Testis (tissue), 3 donors: Measurements from ENCODE around the gene ISYNA1. TPM values are rescaled to one million over a fixed set of nuclear protein-coding genes. Genes with fewer than 3 reads are reported as not detected.

ENCODE experiments used
- DNase-seq: peaks from one replicate; pipeline ENCODE4 v3.0.0-alpha.2; 2019
- H3K27ac ChIP-seq, 2 donors: fragments of 200-600 bp; sonication (generic); one replicate each; pipeline ENCODE4 v1.5.1; 2019
- H3K27me3 ChIP-seq: fragments of 200-600 bp; sonication (generic); one replicate; pipeline ENCODE4 v1.5.1; 2019
- H3K36me3 ChIP-seq: fragments of 200-600 bp; sonication (generic); one replicate; pipeline ENCODE4 v1.5.1; 2017; ENCODE audit warnings: low read depth; ENCODE audit errors: missing control alignments
- H3K4me1 ChIP-seq: fragments of 200-600 bp; sonication (generic); one replicate; pipeline ENCODE4 v1.5.1; 2019
- H3K4me3 ChIP-seq, 2 donors: fragments of 200-600 bp; sonication (generic); one replicate each; pipeline ENCODE4 v1.5.1; 2017 to 2019
- H3K9me3 ChIP-seq: fragments of 200-600 bp; sonication (generic); one replicate; pipeline ENCODE4 v1.5.1; 2017
- CTCF ChIP-seq, 3 experiments: fragments of 450-650 bp in 2 of 3; fragments of 200-600 bp in 1 of 3; sonication (generic) in 1 of 3; IDR thresholded peaks; one replicate each; pipeline ENCODE4 v1.5.1; 2016 to 2019; ENCODE audit warnings: antibody characterized with exemption in 3 of 3, mild to moderate bottlenecking in 2 of 3, moderate library complexity in 1 of 3
- POLR2A ChIP-seq: fragments of 450-650 bp; IDR thresholded peaks from one replicate; pipeline ENCODE4 v1.6.1; 2017; ENCODE audit warnings: antibody characterized with exemption, mild to moderate bottlenecking, moderate library complexity
- WGBS, 2 donors: methylation state at CpG; one replicate each; pipeline ENCODE4 v1.1.5; 2018; 5-methylcytosine and 5-hydroxymethylcytosine counted together
- intact Hi-C: fragments of 100-400 bp; cut with DNase I; formaldehyde crosslinking; loops from one replicate; pipeline ENCODE4 v1.15.1; 2023; ENCODE audit warnings: low total_unique reads
- polyA plus RNA-seq: library from polyadenylated mRNA; stranded (reverse); fragments of 350-450 nt; fragmentation: Illumina TruSeq; extraction: RNeasy Lipid Tissue Mini Kit (QIAGEN cat#74804); gene quantifications from one replicate; pipeline ENCODE4 v1.2.3, GENCODE V29; 2014; ENCODE audit warnings: low read depth, low replicate concordance; ENCODE audit not compliant: insufficient read depth
- total RNA-seq, 2 donors: library from RNA; depleted of rRNA; stranded (reverse); fragments of >200 nt; gene quantifications; one replicate each; pipeline ENCODE4 v1.2.3, GENCODE V29; 2016

The ISYNA1 gene
- total and polyA plus RNA-seq, 3 donors from 2014 or later: 493 to 1,122 (median 1,000) TPM

- 62 to 77% methylated on average over 18 to 21 of the region's 21 CpGs for WGBS, 2 donors
- DNase-seq: no peak
- Histone ChIP-seq H3K4me3 (no peak overlapping the region), H3K27me3 (no peaks in the 10 kb centered on the region), H3K9me3 (no peaks in the 10 kb centered on the region), H3K27ac (peak overlapping the region; percentile 47 to 82), H3K4me1 (peaks cover 39% of the 10 kb centered on the region), H3K36me3 (no peaks in the 10 kb centered on the region)
- intact Hi-C loops: no loop called here
- TF ChIP-seq CTCF (IDR thresholded peaks at IDR 0.05): no peak
- TF ChIP-seq POLR2A: no peak
Measured at GRCh38 chr19:18434411-18435175, 3.3 kb downstream of the ISYNA1 start.

GRCh38 chr19:18433735-18434398 lies 4.1 kb downstream of the ISYNA1 start:
- WGBS, 2 donors: 16 to 44% methylated on average over 3 to 33 of the region's 60 CpGs
- Histone ChIP-seq H3K27me3 (no peaks in the 10 kb centered on the region), H3K9me3 (no peaks in the 10 kb centered on the region), H3K4me3 (peak overlapping the region; percentile 39 to 47), H3K36me3 (no peaks in the 10 kb centered on the region), H3K27ac (peak overlapping the region; percentile 47 to 82), H3K4me1 (peaks cover 39% of the 10 kb centered on the region)
- no peak for DNase-seq
- intact Hi-C loops: no loop called here
- no peak for TF ChIP-seq CTCF (IDR thresholded peaks at IDR 0.05)
- no peak for TF ChIP-seq POLR2A

GRCh38 chr19:18433015-18433691 lies 4.8 kb downstream of the ISYNA1 start:
- Histone ChIP-seq H3K27me3 (no peaks in the 10 kb centered on the region), H3K9me3 (no peaks in the 10 kb centered on the region), H3K27ac (peak overlapping the region; percentile 68 to 82), H3K4me3 (peak overlapping the region; percentile 39 to 47), H3K4me1 (peaks cover 37% of the 10 kb centered on the region), H3K36me3 (no peaks in the 10 kb centered on the region)
- DNase-seq: no peak
- WGBS, 2 donors: 0 to 16% methylated on average over 3 to 33 of the region's 59 CpGs
- TF ChIP-seq POLR2A (no peak), CTCF (IDR thresholded peaks at IDR 0.05) (no peak)
- intact Hi-C loops: no loop called here

GRCh38 chr19:18432275-18433014 lies 5.5 kb downstream of the ISYNA1 start:
- intact Hi-C loops: no loop called here
- Histone ChIP-seq H3K27me3 (no peaks in the 10 kb centered on the region), H3K36me3 (no peaks in the 10 kb centered on the region), H3K4me3 (no peak overlapping the region), H3K27ac (peak overlapping the region; percentile 68 to 82), H3K4me1 (peaks cover 44% of the 10 kb centered on the region), H3K9me3 (no peaks in the 10 kb centered on the region)
- no peak for DNase-seq
- WGBS, 2 donors: 25 to 64% methylated on average over 4 to 13 of the region's 13 CpGs
- TF ChIP-seq CTCF (IDR thresholded peaks at IDR 0.05) (no peak), POLR2A (no peak)
